Vagina (tissue), 2 donors: ENCODE results near the gene GRIN2C. TPM values are rescaled to one million over a fixed set of nuclear protein-coding genes. Genes with fewer than 3 reads are reported as not detected.
A peak's percentile ranks its signal among the peaks of the same experiment; 100 is the strongest.

Experiments
- DNase-seq, 2 donors: peaks; one replicate each; pipeline ENCODE4 v3.0.0-alpha.2; 2017; ENCODE audit errors: extremely low spot score in 2 of 2
- H3K27ac ChIP-seq: fragments of 200-600 bp; sonication (generic); one replicate; pipeline ENCODE4 v1.5.1; 2019
- H3K27me3 ChIP-seq: fragments of 200-600 bp; sonication (generic); one replicate; pipeline ENCODE4 v1.5.1; 2019
- H3K36me3 ChIP-seq, 2 donors: fragments of 200-600 bp; sonication (generic); one replicate each; pipeline ENCODE4 v1.5.1; 2017 to 2019
- H3K4me1 ChIP-seq: fragments of 200-600 bp; sonication (generic); one replicate; pipeline ENCODE4 v1.5.1; 2019
- H3K4me3 ChIP-seq, 2 donors: fragments of 200-600 bp; sonication (generic); 1 replicate in 1 of 2; 2 replicates in 1 of 2; pipeline ENCODE4 v1.5.1; 2016 to 2019
- H3K9me3 ChIP-seq: fragments of 200-600 bp; sonication (generic); one replicate; pipeline ENCODE4 v1.5.1; 2019
- CTCF ChIP-seq, 3 experiments: fragments of 450-650 bp in 2 of 3; fragments of 200-600 bp in 1 of 3; sonication (generic) in 1 of 3; IDR thresholded peaks; one replicate each; pipeline ENCODE4 v1.5.1; 2017 to 2019; ENCODE audit warnings: antibody characterized with exemption in 3 of 3, mild to moderate bottlenecking in 2 of 3, moderate library complexity in 2 of 3
- POLR2A ChIP-seq, 2 donors: fragments of 450-650 bp; IDR thresholded peaks; one replicate each; pipeline ENCODE4 v1.6.1; 2017; ENCODE audit warnings: antibody characterized with exemption in 2 of 2, mild to moderate bottlenecking in 2 of 2, moderate library complexity in 2 of 2
- POLR2AphosphoS5 ChIP-seq, 2 donors: sonication (generic); formaldehyde crosslinking; IDR thresholded peaks; one replicate each; pipeline ENCODE4 v1.9.0; 2017; ENCODE audit warnings: antibody characterized with exemption in 2 of 2, mild to moderate bottlenecking in 2 of 2, low read depth in 1 of 2; ENCODE audit not compliant: insufficient read depth in 1 of 2
- intact Hi-C: fragments of 100-400 bp; cut with DNase I; formaldehyde crosslinking; loops from one replicate; pipeline ENCODE4 v1.15.1; 2023
- total RNA-seq: library from RNA; depleted of rRNA; stranded (reverse); fragments of >200 nt; gene quantifications from one replicate; pipeline ENCODE4 v1.2.3, GENCODE V29; 2016

Gene GRIN2C
- total RNA-seq, 1 donor from 2014 or later, result not detected

- no peak for TF ChIP-seq POLR2A (IDR thresholded peaks at IDR 0.05)
- no peak for TF ChIP-seq POLR2AphosphoS5 (IDR thresholded peaks at IDR 0.05; ENCODE audit: insufficient read depth in 1 of 2, low read depth in 1 of 2)
- no peak for TF ChIP-seq CTCF (IDR thresholded peaks at IDR 0.05)
- H3K4me3 ChIP-seq, result no peak overlapping the region
- H3K27ac ChIP-seq, result no peak overlapping the region
- H3K36me3 ChIP-seq, result peaks cover 0 to 3% of the 10 kb centered on the region in 2 donors
- H3K27me3 ChIP-seq, result no peaks in the 10 kb centered on the region
- intact Hi-C loops, result no loop called here
- H3K4me1 ChIP-seq, result peaks cover 39% of the 10 kb centered on the region
- DNase-seq, result no peak
- H3K9me3 ChIP-seq, result no peaks in the 10 kb centered on the region
Measured at GRCh38 chr17:74874615-74875037, 14.9 kb upstream of the GRIN2C start.

DNA sequence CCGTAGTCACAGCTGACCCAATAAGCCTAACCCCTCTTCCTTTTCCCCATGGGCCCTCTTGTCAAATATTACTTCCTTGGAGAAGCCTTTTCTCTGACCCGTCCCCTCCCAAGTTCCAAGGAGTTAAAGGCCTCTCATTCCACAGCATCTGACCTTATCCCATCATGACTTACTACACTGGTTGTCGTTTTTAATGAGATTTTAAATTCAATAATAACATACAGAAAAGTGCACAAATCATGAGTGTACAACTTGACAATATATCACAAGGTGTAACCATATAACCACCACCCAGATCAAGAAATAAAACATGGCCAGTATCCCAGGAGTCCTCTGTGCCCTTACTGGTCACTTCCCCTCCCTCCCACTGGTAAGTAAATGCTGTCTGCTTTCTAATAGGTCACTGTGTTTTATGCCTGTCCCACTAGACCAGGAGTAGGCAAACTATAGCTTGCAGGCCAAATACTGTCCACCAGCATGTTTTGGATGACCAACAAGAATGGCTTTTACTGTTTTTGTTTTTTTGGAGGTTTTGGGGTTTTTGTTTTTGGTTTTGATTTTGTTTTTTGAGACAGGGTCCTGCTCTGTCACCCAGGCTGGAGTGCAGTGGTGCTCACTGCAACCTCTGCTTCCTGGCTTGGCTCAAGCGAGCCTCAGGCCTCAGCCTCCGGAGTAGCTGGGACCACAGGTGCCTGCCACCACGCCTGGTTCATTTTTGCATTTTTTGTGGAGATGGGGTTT, 14.4 kb upstream of the GRIN2C start:
- no peaks in the 10 kb centered on the region for H3K9me3 ChIP-seq
- H3K36me3 ChIP-seq, result peaks cover 0 to 4% of the 10 kb centered on the region in 2 donors
- DNase-seq, result no peak
- intact Hi-C loops, result no loop called here
- peak overlapping the region; percentile 50 to 74 for H3K4me3 ChIP-seq
- no peaks in the 10 kb centered on the region for H3K27me3 ChIP-seq
- TF ChIP-seq CTCF (IDR thresholded peaks at IDR 0.05) (no peak), POLR2A (IDR thresholded peaks at IDR 0.05) (no peak), POLR2AphosphoS5 (IDR thresholded peaks at IDR 0.05; ENCODE audit: insufficient read depth in 1 of 2, low read depth in 1 of 2) (no peak)
- H3K27ac ChIP-seq, result peak overlapping the region; percentile 83
- peaks cover 39% of the 10 kb centered on the region for H3K4me1 ChIP-seq

- Histone ChIP-seq H3K36me3 (peaks cover 0 to 4% of the 10 kb centered on the region in 2 donors), H3K27ac (peak overlapping the region; percentile 83), H3K9me3 (no peaks in the 10 kb centered on the region), H3K27me3 (no peaks in the 10 kb centered on the region), H3K4me3 (peak overlapping the region; percentile 50 to 78), H3K4me1 (peaks cover 37% of the 10 kb centered on the region)
- DNase-seq, result peak; percentile 100
- peak in 1 of 2 donors; percentile 96 for TF ChIP-seq POLR2A (IDR thresholded peaks at IDR 0.05)
- peak in 1 of 3 experiments; percentile 4 for TF ChIP-seq CTCF (IDR thresholded peaks at IDR 0.05)
- TF ChIP-seq POLR2AphosphoS5 (IDR thresholded peaks at IDR 0.05; ENCODE audit: insufficient read depth in 1 of 2, low read depth in 1 of 2), result peak; percentile 99
- intact Hi-C loops, result no loop called here
Measured at GRCh38 chr17:74873037-74873873, 13.6 kb upstream of the GRIN2C start.

GRCh38 chr17:74872313-74873036, 12.8 kb upstream of the GRIN2C start, which contains the start of gene FDXR:
Gene FDXR, minus strand, starts transcription at chr17:74872994. Its CDS starts 50 bp downstream, at chr17:74872944.
- Histone ChIP-seq H3K36me3 (peaks cover 0 to 4% of the 10 kb centered on the region in 2 donors), H3K9me3 (no peaks in the 10 kb centered on the region), H3K4me3 (peak within 1 kb of the TSS; percentile 50 to 78), H3K4me1 (peaks cover 29% of the 10 kb centered on the region), H3K27me3 (no peaks in the 10 kb centered on the region), H3K27ac (peak within 1 kb of the TSS; percentile 83)
- TF ChIP-seq POLR2AphosphoS5 (IDR thresholded peaks at IDR 0.05; ENCODE audit: insufficient read depth in 1 of 2, low read depth in 1 of 2), result no peak
- TF ChIP-seq POLR2A (IDR thresholded peaks at IDR 0.05), result peak in 1 of 2 donors; percentile 55
- intact Hi-C loops, result no loop called here
- DNase-seq, result no peak
